Ovary (tissue), 9 donors: ENCODE results near the gene TRMT61A. TPM values are rescaled to one million over a fixed set of nuclear protein-coding genes. Genes with fewer than 3 reads are reported as not detected.
"Not testable (repeated sequence)": the region's sequence is repeated elsewhere in the genome, so short reads cannot be mapped to it uniquely, and the experiment has no call there.

Experiments
- DNase-seq, 5 donors: peaks; one replicate each; pipeline ENCODE4 v3.0.0-alpha.2; 2019 to 2020
- H3K27ac ChIP-seq, 2 donors: fragments of 200-600 bp; one replicate each; pipeline versions ENCODE4 v1.5.1 to v1.8.0; 2019 to 2022
- H3K27me3 ChIP-seq: fragments of 200-600 bp; one replicate; pipeline ENCODE4 v1.8.0; 2022
- H3K36me3 ChIP-seq: fragments of 200-600 bp; sonication (generic); one replicate; pipeline ENCODE4 v1.5.1; 2019
- H3K4me1 ChIP-seq: one replicate; pipeline ENCODE4 v1.8.1; 2013; ENCODE audit warnings: mild to moderate bottlenecking, moderate library complexity; ENCODE audit not compliant: insufficient read depth
- H3K4me3 ChIP-seq: fragments of 200-600 bp; sonication (generic); one replicate; pipeline ENCODE4 v1.5.1; 2017
- H3K9me3 ChIP-seq, 2 donors: fragments of 200-600 bp in 1 of 2; sonication (generic) in 1 of 2; one replicate each; pipeline versions ENCODE4 v1.5.1 to v1.8.1; 2013 to 2019; ENCODE audit warnings: mild to moderate bottlenecking in 1 of 2, moderate library complexity in 1 of 2
- CTCF ChIP-seq, 3 donors: fragments of 450-650 bp in 2 of 3; fragments of 200-600 bp in 1 of 3; IDR thresholded peaks; one replicate each; pipeline versions ENCODE4 v1.5.1 to v1.8.0; 2016 to 2022; ENCODE audit warnings: antibody characterized with exemption in 3 of 3, mild to moderate bottlenecking in 1 of 3
- EP300 ChIP-seq: sonication (generic); formaldehyde crosslinking; IDR thresholded peaks from one replicate; pipeline ENCODE4 v1.6.1; 2017; ENCODE audit warnings: antibody characterized with exemption
- POLR2A ChIP-seq: fragments of 450-650 bp; IDR thresholded peaks from one replicate; pipeline ENCODE4 v1.6.1; 2017; ENCODE audit warnings: antibody characterized with exemption, mild to moderate bottlenecking, moderate library complexity
- WGBS, 3 donors: extraction: QIAGEN DNeasy Blood & Tissue Kit in 1 of 3; methylation state at CpG; one replicate each; pipeline versions ENCODE4 v1.1.5 to v1.1.7; 2013 to 2017; 5-methylcytosine and 5-hydroxymethylcytosine counted together
- intact Hi-C, 4 donors: fragments of 100-400 bp; cut with DNase I; formaldehyde crosslinking; loops; one replicate each; pipeline versions ENCODE4 v1.11.0 to v1.15.1; 2022 to 2023
- polyA plus RNA-seq, 2 donors: library from polyadenylated mRNA; stranded (reverse); fragments of 200-250 nt in 1 of 2; fragments of 350-450 nt in 1 of 2; fragmentation: Illumina TruSeq in 1 of 2; extraction: RNeasy Lipid Tissue Mini Kit (QIAGEN cat#74804) in 1 of 2; gene quantifications; one replicate each; pipeline ENCODE4 v1.2.3, GENCODE V29; 2013 to 2014
- total RNA-seq, 7 donors: library from RNA; depleted of rRNA in 2 of 7; stranded (reverse); fragments of >200 nt in 2 of 7; fragmentation: NEBNext Ultra II Directional in 3 of 7; extraction: Animal tissue kit (Norgen Biotek cat#: 25700) in 3 of 7; gene quantifications; one replicate each; pipeline versions ENCODE4 v1.1.0 to v1.2.4, GENCODE V29; 2016 to 2023
- donor health status: DM: no; HTN: no; CAD: no; lungs with moderate emphysema.
- donor health status: DM: no; HTN: no; CAD: no.
- donor health status: Bipolar disorder and iron deficiency.
- donor health status: DM: yes; HTN: yes; CAD: no.
- donor health status: DM: no; HTN: no; CAD: no.
- donor health status: DM: yes; HTN: yes; CAD: no.

The TRMT61A gene
- total and polyA plus RNA-seq, 9 donors: 0.62 to 20.9 (median 12.8) TPM

GRCh38 chr14:103509864-103510723 is 18.9 kb upstream of the TRMT61A start:
- Histone ChIP-seq H3K27ac (no peak overlapping the region), H3K4me1 (peaks cover 15% of the 10 kb centered on the region), H3K36me3 (no peaks in the 10 kb centered on the region), H3K4me3 (no peak overlapping the region), H3K27me3 (no peaks in the 10 kb centered on the region), H3K9me3 (no peaks in the 10 kb centered on the region)
- DNase-seq: peak in 2 of 5 donors; percentile 14 to 17
- intact Hi-C loops: no loop called here
- 82 to 90% (median 87%) methylated on average over 11 of the region's 11 CpGs for WGBS, 3 donors
- no peak for TF ChIP-seq POLR2A

- WGBS, 3 donors: 85 to 87% (median 87%) methylated on average over 26 of the region's 26 CpGs
- Histone ChIP-seq H3K27me3 (no peaks in the 10 kb centered on the region), H3K36me3 (no peaks in the 10 kb centered on the region), H3K4me3 (no peak overlapping the region), H3K9me3 (no peaks in the 10 kb centered on the region), H3K4me1 (peaks cover 15% of the 10 kb centered on the region), H3K27ac (no peak overlapping the region)
- TF ChIP-seq POLR2A (no peak), EP300 (no peak), CTCF (IDR thresholded peaks at IDR 0.05) (no peak)
- DNase-seq: peak in 2 of 5 donors; percentile 15 to 20
- intact Hi-C loops: no loop called here
Measured at GRCh38 chr14:103510724-103511693, 18.0 kb upstream of the TRMT61A start.

GRCh38 chr14:103512180-103512579 is 16.8 kb upstream of the TRMT61A start:
- peak overlapping the region in 1 of 2 donors; percentile 43 for H3K27ac ChIP-seq
- H3K36me3 ChIP-seq, H3K4me3 ChIP-seq, intact Hi-C loops, H3K27me3 ChIP-seq, H3K9me3 ChIP-seq: not testable (repeated sequence)
- H3K4me1 ChIP-seq: peaks cover 15% of the 10 kb centered on the region
- 94 to 97% (median 96%) methylated on average over 8 of the region's 8 CpGs for WGBS, 3 donors
- peak in 2 of 5 donors; percentile 9 to 20 for DNase-seq

- H3K36me3 ChIP-seq: no peaks in the 10 kb centered on the region
- intact Hi-C loops: no loop called here
- no peak for TF ChIP-seq POLR2A
- peaks cover 12% of the 10 kb centered on the region for H3K4me1 ChIP-seq
- DNase-seq: peak in 4 of 5 donors; percentile 51 to 71 (median 66)
- no peaks in the 10 kb centered on the region for H3K27me3 ChIP-seq
- H3K9me3 ChIP-seq: no peaks in the 10 kb centered on the region
- 19 to 33% (median 22%) methylated on average over 25 of the region's 25 CpGs for WGBS, 3 donors
- H3K4me3 ChIP-seq: no peak overlapping the region
- peak overlapping the region in 1 of 2 donors; percentile 43 for H3K27ac ChIP-seq
Measured at GRCh38 chr14:103512701-103513611, 16.0 kb upstream of the TRMT61A start.

GRCh38 chr14:103514596-103515421 is 14.2 kb upstream of the TRMT61A start:
- peaks cover 9% of the 10 kb centered on the region for H3K4me1 ChIP-seq
- H3K27ac ChIP-seq: no peak overlapping the region
- H3K36me3 ChIP-seq: no peaks in the 10 kb centered on the region
- TF ChIP-seq EP300 (no peak), CTCF (IDR thresholded peaks at IDR 0.05) (no peak), POLR2A (no peak)
- no peaks in the 10 kb centered on the region for H3K9me3 ChIP-seq
- WGBS, 3 donors: 85 to 88% (median 87%) methylated on average over 18 of the region's 18 CpGs
- no peak overlapping the region for H3K4me3 ChIP-seq
- intact Hi-C loops: loop anchor here in 1 of 4 donors (5.0 kb wide), 1 partner anchor 37 kb away; no protein-coding TSS in a partner anchor
- H3K27me3 ChIP-seq: no peaks in the 10 kb centered on the region
- DNase-seq: peak in 3 of 5 donors; percentile 22 to 36 (median 24)
